WI38 (cell line): ENCODE results near the gene KCNH5.

Experiments
- H3K4me3 ChIP-seq: 2 replicates; pipeline ENCODE4 v1.5.1; 2011; ENCODE audit warnings: low read depth, mild to moderate bottlenecking, control low read depth, low read length
- TF ChIP-seq, protein P1 (sequence below): IDR thresholded peaks from 2 replicates; pipeline ENCODE4 v1.5.1; 2012; ENCODE audit warnings: low read depth, mild to moderate bottlenecking, control low read depth, low read length

KCNH5 gene

DNA sequence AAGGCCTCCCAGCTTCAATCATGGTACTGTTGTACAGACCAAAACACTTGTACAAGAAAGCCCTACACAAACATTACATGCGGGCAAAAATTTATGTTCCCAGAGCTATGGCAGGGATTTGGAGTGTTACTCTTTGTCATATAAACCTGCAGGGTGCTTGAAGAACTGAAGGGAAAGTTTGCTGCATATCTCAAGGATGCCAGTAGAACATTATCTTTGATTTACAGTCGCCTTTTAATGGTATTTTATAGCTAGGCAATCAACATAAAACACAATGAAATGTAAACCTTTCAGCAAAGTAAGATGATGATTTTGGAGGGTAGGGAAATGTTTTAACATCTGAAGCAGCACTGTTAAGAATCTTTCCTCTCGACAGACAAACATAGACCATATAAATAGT lies 305.6 kb downstream of the KCNH5 start:
- H3K4me3 ChIP-seq: no peak overlapping the region
- TF ChIP-seq, protein P1, sequence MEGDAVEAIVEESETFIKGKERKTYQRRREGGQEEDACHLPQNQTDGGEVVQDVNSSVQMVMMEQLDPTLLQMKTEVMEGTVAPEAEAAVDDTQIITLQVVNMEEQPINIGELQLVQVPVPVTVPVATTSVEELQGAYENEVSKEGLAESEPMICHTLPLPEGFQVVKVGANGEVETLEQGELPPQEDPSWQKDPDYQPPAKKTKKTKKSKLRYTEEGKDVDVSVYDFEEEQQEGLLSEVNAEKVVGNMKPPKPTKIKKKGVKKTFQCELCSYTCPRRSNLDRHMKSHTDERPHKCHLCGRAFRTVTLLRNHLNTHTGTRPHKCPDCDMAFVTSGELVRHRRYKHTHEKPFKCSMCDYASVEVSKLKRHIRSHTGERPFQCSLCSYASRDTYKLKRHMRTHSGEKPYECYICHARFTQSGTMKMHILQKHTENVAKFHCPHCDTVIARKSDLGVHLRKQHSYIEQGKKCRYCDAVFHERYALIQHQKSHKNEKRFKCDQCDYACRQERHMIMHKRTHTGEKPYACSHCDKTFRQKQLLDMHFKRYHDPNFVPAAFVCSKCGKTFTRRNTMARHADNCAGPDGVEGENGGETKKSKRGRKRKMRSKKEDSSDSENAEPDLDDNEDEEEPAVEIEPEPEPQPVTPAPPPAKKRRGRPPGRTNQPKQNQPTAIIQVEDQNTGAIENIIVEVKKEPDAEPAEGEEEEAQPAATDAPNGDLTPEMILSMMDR: no peak

DNA sequence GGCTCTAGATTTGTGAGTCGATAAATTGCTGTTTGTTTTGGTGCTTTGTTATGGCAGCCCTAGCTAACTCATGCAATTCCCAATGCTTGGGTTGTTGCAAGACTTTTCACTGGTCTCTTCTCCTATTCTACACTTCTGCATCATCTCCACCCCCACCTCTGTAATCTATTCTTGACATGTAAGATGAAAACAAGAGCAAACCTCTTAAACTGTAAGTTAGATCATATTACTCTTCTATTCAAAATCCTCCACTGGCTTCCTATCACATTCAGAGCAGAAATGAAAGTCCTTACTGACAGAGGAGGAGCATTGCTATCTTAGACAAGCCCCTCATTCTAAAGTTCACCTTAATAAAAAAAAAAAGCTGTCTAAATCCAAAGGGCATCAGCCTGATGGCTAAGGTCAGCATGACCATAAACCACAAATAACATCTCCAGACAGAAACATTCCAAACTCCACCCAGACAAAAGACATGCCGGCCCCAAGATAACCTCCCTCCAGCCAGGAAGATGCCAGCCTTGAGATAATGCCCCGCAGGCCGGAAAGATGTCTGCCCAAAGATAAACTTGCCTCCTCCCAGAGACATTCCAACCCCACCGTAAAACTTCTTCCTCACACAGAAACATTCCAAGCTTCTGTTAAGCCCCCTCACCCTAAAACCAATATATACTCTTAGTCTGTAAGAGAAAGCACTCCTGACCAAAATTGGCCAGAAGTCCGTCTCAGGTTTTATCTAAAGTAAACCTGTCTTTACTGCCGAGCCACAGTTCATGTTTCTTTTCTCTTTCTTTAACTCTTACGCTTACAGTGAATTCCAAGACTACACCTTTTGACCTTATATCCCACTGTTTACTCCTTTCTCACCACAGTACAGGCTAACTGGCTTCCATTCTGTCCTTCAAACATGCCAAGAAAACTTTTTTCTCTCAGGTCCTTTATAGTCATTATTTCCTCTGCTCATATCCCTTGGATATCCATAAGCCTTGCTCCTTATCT lies 308.9 kb downstream of the KCNH5 start:
- no peak overlapping the region for H3K4me3 ChIP-seq
- TF ChIP-seq, protein P1: no peak

DNA sequence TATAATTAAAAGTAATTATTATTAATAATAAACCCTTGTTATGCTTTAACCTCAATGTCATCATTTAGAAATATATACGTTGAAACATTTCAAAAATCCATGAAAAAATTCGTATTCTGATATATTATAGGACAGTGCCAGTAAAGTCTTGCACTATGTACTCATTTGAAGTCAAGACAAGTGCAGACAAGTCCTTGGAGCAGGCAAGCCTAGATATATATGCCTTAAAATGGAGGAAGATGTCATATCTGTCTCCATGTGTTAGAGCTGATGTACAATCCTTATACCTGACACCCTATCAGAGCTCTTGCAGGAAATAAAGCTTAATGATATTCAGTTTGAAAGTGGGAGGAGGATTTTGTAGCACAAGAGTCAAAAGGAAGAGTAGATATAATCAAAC lies 310.4 kb downstream of the KCNH5 start:
- TF ChIP-seq, protein P1: no peak
- no peak overlapping the region for H3K4me3 ChIP-seq

DNA sequence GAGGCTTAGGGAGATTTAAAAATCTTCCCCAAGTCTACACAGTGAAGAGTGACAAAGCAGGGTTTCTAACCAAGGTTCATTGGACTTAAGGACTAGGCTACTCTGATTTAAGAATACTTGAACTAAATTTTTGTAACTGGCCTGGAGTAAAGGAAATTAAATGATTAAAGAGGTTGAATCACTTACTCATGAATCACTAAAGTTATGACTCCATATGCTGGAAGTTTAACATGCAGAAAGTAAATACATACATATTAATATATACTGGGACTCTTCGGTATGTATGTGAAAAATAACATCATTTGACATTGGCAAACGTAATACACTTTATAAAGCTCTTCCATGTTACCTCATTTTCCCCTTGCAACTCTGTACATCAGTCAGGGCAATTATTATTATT lies 322.9 kb downstream of the KCNH5 start:
- TF ChIP-seq, protein P1: no peak
- no peak overlapping the region for H3K4me3 ChIP-seq

DNA sequence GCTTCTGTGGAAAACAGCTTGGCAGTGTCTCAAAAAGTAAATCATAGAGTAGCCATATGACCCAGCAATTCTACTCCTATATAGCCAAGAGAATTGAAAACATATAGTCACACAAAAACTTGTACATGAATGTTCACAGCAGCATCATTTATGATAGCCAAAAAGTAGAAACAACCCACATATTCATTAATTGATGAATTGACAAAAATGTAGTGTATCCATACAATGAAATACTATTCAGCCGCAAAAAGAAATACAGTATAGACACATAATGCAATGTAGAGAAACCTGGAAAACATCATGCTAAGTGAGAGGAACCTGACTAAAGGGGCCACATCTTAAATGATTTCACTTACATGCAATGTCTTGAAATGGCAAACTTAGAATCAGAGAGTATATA lies 326.6 kb downstream of the KCNH5 start:
- TF ChIP-seq, protein P1: no peak
- H3K4me3 ChIP-seq: no peak overlapping the region

DNA sequence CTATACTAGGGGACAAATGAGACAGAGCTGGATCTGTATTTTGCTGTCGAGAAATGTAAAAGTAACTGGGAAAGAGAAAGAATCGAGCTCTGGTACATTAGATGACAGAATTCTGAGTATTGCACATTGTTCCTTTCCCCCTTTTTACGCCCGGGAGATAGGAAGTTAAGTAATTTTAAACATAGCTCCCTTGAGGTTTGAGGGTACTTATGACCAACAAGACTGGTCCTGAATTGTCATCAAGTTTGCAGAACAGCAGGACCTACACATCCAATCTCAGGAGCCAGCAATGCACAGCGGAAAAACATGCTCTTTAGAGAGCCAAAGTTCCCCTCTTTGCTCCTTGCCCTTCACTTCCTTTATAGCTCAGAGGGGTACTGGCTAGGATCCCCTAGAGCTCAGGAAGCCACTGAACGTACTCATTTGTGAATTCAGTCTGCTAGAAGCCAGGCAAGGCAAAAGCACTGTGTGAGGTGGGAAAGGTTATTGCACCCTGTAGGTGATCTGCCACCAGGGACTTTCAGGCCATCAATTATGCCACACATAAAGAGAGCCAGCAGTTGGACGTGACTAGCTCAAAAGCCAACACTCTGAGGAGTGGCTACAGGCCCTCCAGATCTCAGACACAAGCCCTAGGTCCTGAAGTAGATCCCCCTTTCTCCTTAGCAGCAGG lies 333.8 kb downstream of the KCNH5 start:
- H3K4me3 ChIP-seq: no peak overlapping the region
- TF ChIP-seq, protein P1: no peak

DNA sequence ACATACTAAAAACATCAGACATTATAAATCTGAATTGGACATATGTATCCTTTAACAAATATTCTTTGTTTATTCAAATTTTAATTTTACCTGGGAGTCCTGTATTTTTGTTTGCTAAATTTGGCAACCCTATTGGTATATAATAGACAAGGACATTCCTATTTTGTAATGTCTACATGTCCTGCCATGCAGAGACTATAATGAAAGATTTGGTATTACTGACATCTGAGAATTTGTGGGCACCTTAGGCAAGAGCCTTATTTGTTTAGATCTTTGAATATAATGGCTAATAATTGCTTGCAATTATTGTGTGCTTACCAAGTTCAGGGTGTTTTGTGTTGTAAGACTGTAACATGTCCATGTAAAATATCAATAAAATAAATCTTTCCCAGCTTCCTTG lies 334.4 kb downstream of the KCNH5 start:
- TF ChIP-seq, protein P1: no peak
- H3K4me3 ChIP-seq: no peak overlapping the region
